AG10803 (cell line): ENCODE results near the gene SNX5.

Experiments used
- DNase-seq: peaks from one replicate; pipeline ENCODE4 v3.0.0; 2010; ENCODE audit warnings: low read depth
- H3K4me3 ChIP-seq: 2 replicates; pipeline ENCODE4 v1.5.1; 2011; ENCODE audit warnings: mild to moderate bottlenecking, low read length, control low read depth
- TF ChIP-seq, protein P1 (sequence below): conservative IDR thresholded peaks from 2 replicates; pipeline ENCODE4 v1.5.1; 2011; ENCODE audit warnings: mild to moderate bottlenecking, low read length, control low read depth, inconsistent platforms

SNX5 gene

DNA sequence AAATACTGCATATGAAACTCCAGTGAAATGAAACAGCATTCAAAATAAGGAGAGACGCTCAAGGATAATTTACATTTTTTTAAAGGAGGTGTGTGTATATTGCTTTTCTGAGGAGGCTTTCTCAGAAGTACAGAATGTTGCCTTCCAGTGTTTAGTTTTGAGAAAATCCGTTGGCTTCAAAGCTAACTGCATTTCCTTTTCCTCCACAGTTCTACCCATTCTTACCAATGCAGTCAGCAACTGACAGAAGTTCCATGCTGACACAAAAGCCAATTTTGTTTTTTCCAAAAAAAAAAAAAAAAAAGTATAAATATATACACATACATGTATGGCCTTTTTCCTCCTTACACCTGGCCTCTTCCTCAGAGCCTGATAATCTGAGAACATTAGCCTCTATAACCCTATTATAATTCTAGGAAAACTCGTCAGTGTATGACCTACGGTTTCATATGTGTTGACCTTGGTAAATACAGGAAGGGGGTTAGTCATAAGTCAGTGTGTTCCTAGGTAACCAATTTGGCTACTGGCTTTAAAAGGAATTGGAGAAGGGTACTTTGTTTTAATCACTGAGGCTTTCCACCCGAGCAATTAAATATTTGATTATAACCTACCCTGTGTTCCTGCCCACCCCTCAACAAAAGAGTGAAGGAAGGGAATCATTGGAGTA is 24.4 kb upstream of the SNX5 start:
- DNase-seq = no peak
- TF ChIP-seq, protein P1, sequence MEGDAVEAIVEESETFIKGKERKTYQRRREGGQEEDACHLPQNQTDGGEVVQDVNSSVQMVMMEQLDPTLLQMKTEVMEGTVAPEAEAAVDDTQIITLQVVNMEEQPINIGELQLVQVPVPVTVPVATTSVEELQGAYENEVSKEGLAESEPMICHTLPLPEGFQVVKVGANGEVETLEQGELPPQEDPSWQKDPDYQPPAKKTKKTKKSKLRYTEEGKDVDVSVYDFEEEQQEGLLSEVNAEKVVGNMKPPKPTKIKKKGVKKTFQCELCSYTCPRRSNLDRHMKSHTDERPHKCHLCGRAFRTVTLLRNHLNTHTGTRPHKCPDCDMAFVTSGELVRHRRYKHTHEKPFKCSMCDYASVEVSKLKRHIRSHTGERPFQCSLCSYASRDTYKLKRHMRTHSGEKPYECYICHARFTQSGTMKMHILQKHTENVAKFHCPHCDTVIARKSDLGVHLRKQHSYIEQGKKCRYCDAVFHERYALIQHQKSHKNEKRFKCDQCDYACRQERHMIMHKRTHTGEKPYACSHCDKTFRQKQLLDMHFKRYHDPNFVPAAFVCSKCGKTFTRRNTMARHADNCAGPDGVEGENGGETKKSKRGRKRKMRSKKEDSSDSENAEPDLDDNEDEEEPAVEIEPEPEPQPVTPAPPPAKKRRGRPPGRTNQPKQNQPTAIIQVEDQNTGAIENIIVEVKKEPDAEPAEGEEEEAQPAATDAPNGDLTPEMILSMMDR = no peak
- H3K4me3 ChIP-seq = no peak overlapping the region

DNA sequence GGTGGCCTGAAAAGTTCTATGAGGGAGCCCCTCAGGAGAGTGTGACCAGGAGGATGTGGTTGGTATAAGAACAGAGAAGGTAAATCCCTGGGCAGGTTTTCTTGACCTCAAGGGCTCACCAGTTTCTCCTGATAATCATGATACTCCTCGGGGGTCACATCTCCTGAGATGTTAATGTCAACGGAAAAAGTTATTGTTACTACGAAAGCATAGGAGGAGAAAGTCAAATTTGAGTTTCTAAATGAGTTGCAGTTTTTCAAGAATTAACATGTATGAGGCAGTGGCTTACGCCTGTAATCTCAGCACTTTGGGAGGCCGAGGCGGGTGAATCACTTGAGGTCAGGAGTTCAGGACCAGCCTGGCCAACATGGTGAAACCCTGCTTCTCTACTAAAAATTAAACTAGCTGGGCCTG is 23.6 kb upstream of the SNX5 start:
- TF ChIP-seq, protein P1 = no peak
- no peak overlapping the region for H3K4me3 ChIP-seq
- DNase-seq = no peak

DNA sequence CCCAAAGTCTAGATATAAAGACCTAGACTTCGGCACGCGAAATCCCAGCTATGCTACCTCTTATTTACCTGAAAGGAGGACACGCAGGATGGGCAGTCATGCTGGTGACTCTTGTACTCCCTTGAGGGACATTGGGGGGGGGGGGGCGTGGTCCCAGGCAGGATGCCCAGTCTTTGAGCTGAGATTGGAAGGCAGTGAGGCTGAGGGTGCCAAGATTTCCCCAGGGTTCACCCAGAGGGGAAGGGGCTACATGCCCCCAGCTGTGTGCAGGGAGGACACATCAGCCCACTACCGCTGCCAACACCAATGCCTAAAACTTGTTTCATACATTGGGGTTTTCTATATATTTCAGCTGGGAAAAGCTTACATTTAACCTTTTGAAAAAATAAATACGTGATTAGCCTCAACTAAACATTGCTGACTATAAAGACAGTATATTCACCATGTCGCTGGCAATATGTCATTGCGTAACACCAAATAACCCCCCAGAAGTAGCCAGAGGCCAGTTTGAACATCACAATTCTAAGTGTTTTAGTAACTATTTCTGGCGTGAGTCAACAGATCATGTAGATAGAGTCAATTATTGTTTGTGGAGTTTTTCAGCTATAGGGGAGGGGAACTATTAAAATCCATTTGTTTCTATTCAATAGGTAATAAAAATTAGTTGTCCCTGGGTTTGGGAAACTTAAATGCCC is 21.8 kb upstream of the SNX5 start:
- H3K4me3 ChIP-seq = no peak overlapping the region
- DNase-seq = no peak

DNA sequence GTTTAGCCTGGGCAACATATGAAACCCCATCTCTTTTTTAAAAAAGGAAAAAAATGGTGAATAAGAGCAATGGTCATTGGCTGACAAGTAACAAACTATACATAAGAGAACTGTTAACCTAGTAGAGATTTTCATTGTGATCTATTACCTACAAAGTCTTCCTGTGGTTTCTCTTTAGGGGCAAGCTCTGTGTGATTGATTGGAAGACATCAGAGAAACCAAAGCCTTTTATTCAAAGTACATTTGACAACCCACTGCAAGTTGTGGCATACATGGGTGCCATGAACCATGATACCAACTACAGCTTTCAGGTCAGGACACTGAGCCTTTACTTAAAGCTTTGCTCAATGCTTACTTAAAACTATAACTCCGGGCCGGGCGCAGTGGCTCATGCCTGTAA is 19.4 kb upstream of the SNX5 start:
- DNase-seq = no peak
- TF ChIP-seq, protein P1 = no peak
- no peak overlapping the region for H3K4me3 ChIP-seq

More for the DNA sequence above, 21.8 kb upstream of the SNX5 start:
- TF ChIP-seq, protein P1 = no peak

DNA sequence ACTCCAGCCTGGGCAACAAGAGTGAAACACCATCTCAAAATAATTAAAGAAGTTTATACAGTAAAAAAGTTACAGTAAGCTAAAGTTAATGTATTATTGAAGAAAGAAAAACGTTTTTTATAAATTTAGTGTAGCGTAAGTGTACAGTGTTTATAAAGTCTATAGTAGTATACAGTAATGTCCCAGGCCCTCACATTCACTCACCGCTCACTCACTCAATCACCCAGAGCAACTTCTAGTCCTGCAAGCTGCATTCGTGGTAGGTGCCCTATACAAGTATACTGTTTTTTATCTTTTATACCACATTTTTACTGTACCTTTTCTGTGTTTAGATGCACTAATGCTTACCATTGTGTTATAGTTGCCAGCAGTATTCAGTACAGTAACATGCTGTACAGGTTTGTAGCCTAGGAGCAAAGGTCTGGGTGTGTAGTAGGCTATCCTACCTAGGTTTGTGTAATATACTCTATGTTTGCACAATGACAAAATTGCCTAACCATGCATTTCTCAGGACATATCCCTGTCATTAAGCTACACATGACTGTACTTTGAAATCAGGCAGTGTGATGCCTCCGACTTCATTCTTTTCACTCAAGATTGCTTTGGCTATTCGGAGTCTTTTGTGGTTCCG is 16.9 kb upstream of the SNX5 start:
- no peak overlapping the region for H3K4me3 ChIP-seq
- TF ChIP-seq, protein P1 = no peak
- no peak for DNase-seq

DNA sequence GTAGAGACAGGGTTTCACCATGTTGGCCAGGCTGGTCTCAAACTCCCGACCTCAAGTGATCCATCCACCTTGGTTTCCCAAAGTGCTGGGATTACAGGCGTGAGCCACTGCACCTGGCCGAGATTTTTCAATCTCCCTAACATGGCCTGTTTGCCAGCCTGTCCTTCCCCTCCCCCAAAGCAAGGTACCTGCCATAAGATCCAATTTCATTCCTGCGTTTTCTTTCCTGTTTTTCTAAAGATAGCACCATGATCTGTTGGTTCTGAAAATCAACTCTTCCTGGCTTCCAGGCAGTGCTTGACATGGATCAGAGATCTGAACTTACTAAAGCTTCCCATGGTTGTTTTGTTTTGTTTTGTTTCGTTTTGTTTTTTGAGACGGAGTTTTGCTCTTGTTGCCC is 7.7 kb upstream of the SNX5 start:
- no peak overlapping the region for H3K4me3 ChIP-seq
- TF ChIP-seq, protein P1 = no peak
- DNase-seq = no peak
